ENCODE results near the gene SS18.

The SS18 gene

DNA sequence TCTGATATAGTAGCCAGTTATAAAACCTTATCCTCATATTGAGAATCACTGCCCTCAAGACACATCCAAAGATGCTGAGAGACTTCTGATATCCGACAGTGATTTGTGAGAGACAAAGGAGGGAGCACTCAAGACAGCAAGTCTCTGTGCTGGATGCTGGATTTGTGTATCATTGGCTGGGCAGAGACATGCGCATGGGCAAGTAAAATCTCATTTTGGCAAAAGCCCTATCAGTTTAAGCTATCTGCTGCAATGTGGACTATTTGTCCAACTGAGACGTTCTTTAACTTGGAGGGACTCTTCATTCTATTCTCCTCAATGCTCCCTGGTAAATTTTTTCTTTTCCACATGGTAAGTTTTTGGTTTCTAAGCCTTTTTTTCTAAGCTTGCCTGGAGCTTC lies 107.5 kb downstream of the SS18 start:
- CTCF ChIA-PET: no interaction called here
- TF ChIP-seq, protein P1, sequence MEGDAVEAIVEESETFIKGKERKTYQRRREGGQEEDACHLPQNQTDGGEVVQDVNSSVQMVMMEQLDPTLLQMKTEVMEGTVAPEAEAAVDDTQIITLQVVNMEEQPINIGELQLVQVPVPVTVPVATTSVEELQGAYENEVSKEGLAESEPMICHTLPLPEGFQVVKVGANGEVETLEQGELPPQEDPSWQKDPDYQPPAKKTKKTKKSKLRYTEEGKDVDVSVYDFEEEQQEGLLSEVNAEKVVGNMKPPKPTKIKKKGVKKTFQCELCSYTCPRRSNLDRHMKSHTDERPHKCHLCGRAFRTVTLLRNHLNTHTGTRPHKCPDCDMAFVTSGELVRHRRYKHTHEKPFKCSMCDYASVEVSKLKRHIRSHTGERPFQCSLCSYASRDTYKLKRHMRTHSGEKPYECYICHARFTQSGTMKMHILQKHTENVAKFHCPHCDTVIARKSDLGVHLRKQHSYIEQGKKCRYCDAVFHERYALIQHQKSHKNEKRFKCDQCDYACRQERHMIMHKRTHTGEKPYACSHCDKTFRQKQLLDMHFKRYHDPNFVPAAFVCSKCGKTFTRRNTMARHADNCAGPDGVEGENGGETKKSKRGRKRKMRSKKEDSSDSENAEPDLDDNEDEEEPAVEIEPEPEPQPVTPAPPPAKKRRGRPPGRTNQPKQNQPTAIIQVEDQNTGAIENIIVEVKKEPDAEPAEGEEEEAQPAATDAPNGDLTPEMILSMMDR (conservative IDR thresholded peaks at IDR 0.05; ENCODE audit: low read depth): no peak
- POLR2A ChIA-PET (ENCODE audit: low non-redundant PET): no interaction called here
- no peak for DNase-seq (ENCODE audit: low spot score)
- no peak overlapping the region for H3K27ac ChIP-seq

DNA sequence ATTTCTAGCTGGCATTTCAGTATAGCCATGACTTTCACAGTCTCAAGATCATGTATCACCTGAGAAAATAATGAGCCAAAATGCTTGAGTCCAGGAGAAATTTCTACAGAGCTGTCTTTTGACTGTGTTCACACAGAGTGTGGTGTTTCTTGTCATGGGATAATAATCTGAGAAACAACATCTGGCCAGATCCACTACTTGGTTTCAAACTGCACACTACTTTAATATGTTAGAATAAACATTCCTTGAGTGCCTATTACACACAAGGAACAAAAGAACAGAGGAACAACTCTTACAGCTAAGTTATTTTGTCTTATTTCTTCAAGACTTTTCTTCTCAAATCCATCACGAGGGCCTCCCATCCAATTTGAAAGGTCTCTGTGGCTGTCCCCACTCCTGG lies 108.3 kb downstream of the SS18 start:
- TF ChIP-seq, protein P1 (conservative IDR thresholded peaks at IDR 0.05; ENCODE audit: low read depth): no peak
- CTCF ChIA-PET: interaction anchor here (0.6 kb wide), 1 partner anchor 1421 kb away, joined by 3 read pairs; no protein-coding TSS in a partner anchor
- DNase-seq (ENCODE audit: low spot score): no peak
- POLR2A ChIA-PET (ENCODE audit: low non-redundant PET): no interaction called here
- H3K27ac ChIP-seq: no peak overlapping the region

DNA sequence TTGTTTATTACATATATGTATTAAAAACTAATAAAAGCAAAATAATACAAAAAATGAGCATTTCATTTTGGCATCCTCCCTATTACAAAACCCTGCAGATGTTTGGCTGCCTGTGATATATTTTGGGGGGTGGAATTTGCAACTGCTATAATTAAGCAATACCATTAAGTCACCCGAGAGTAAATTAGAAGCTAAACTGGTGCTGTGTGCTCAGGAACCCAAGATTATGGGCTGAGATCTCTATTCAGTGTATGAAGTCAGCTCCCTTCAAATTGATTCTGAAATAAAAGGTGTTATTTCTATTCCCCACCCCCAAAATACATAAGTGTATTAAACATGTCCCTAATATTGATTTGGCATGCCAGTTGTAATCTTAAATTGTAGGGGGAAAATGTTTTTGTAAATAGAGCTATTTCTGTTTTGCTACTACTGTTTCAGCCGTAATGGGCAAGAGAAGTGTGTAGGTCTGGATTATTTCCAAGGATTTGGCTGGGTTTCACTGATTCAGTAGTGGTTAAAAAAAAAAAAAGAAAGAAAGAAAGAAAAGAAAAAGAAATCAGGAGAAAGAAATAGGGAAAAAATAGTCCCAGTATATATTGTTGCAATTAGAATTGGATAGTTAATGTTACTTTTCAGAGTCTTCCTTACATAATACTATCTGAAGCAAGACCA lies 110.9 kb downstream of the SS18 start:
- ChIA-PET POLR2A (ENCODE audit: low non-redundant PET) (no interaction called here), CTCF (no interaction called here)
- H3K27ac ChIP-seq: no peak overlapping the region
- DNase-seq (ENCODE audit: low spot score): no peak
- TF ChIP-seq, protein P1 (conservative IDR thresholded peaks at IDR 0.05; ENCODE audit: low read depth): no peak

DNA sequence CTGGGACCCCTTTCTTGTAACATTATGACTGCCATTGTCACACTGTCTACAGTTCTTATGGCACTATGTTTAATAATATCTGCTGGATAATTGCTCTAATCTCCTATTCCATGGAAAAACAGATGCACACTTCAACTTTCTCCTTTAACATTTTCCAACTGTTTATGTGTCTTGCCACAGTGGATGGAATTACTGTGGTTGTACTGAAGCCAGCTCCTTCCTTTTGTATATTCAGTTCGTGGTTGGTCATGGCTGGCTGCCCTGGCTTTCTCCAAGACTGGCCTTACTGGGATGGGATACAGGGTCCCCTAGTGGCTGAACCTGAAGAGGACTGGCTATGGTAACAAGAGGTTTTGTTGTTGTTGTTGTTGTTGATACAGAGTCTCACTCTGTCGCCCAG lies 113.9 kb downstream of the SS18 start:
- ChIA-PET POLR2A (ENCODE audit: low non-redundant PET) (no interaction called here), CTCF (no interaction called here)

DNA sequence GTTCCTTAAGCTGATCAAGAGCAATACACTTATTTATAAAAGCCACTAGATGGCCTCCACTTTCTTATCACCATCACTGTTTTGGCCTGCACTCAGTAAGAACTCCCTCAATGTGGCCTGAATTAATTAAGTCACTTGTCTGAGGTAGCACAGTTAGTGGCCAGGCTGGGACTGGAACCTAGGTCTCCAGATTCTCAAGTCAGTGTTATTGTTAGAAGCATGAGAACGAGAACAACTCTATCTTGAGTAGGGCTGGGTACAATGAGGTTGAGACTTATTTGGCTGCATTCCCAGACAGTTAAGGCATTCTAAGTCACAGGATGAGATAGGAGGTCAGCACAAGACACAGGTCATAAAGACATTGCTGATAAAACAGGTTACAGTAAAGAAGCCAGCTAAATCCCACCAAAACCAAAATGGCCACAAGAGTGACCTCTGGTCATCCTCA lies 115.8 kb downstream of the SS18 start:
- CTCF ChIA-PET: interaction anchor here (0.6 kb wide), 1 partner anchor 1374 kb away, joined by 3 read pairs; no protein-coding TSS in a partner anchor

More for the DNA sequence above, 113.9 kb downstream of the SS18 start:
- no peak for DNase-seq (ENCODE audit: low spot score)
- TF ChIP-seq, protein P1 (conservative IDR thresholded peaks at IDR 0.05; ENCODE audit: low read depth): no peak
- H3K27ac ChIP-seq: no peak overlapping the region

More for the DNA sequence above, 115.8 kb downstream of the SS18 start:
- H3K27ac ChIP-seq: no peak overlapping the region
- POLR2A ChIA-PET (ENCODE audit: low non-redundant PET): no interaction called here
- TF ChIP-seq, protein P1 (conservative IDR thresholded peaks at IDR 0.05; ENCODE audit: low read depth): no peak
- DNase-seq (ENCODE audit: low spot score): no peak
